Kidney (tissue), 14 donors: ENCODE data around the gene TTLL5. TPM values are rescaled to one million over a fixed set of nuclear protein-coding genes. Genes with fewer than 3 reads are reported as not detected.

Experiments
- DNase-seq, 5 donors: peaks; one replicate each; pipeline ENCODE4 v3.0.0-alpha.2; 2013 to 2020
- FAIRE-seq: peaks from 2 replicates; lab custom pipeline; 2012; peaks lifted over from hg19 to GRCh38; lab: Jason Lieb, UNC
- H3K27ac ChIP-seq, 2 donors: one replicate each; pipeline ENCODE4 v1.7.0; 2013; ENCODE audit warnings: low read depth in 2 of 2, low read length in 2 of 2, inconsistent platforms in 1 of 2
- H3K27me3 ChIP-seq: one replicate; pipeline ENCODE4 v1.7.1; 2013; ENCODE audit warnings: low read length, inconsistent platforms; ENCODE audit not compliant: control insufficient read depth, insufficient read depth
- H3K36me3 ChIP-seq, 3 donors: one replicate each; pipeline versions ENCODE4 v1.7.0 to v1.7.1; 2013; ENCODE audit warnings: low read length in 3 of 3, control low read depth in 1 of 3, inconsistent platforms in 1 of 3; ENCODE audit not compliant: insufficient read depth in 3 of 3, control insufficient read depth in 2 of 3
- H3K4me1 ChIP-seq, 3 donors: one replicate each; pipeline versions ENCODE4 v1.7.0 to v1.7.1; 2013; ENCODE audit warnings: low read length in 3 of 3, inconsistent platforms in 1 of 3, low read depth in 1 of 3; ENCODE audit not compliant: control insufficient read depth in 2 of 3, insufficient read depth in 2 of 3
- H3K4me3 ChIP-seq, 3 donors: one replicate each; pipeline versions ENCODE4 v1.7.0 to v1.8.1; 2013; ENCODE audit warnings: low read length in 3 of 3, control low read depth in 1 of 3, inconsistent platforms in 1 of 3
- H3K9ac ChIP-seq, 3 donors: one replicate each; pipeline versions ENCODE4 v1.7.0 to v1.7.1; 2013; ENCODE audit warnings: low read length in 3 of 3, control low read depth in 1 of 3, inconsistent platforms in 1 of 3
- H3K9me3 ChIP-seq, 3 donors: one replicate each; pipeline versions ENCODE4 v1.7.0 to v1.7.1; 2013; ENCODE audit warnings: low read length in 3 of 3, control low read depth in 1 of 3, inconsistent platforms in 1 of 3; ENCODE audit not compliant: control insufficient read depth in 2 of 3, insufficient read depth in 1 of 3
- intact Hi-C: fragments of 100-400 bp; cut with DNase I; formaldehyde crosslinking; loops from one replicate; pipeline ENCODE4 v1.11.1; 2022
- polyA plus RNA-seq: library from polyadenylated mRNA; stranded (reverse); fragments of 350-450 nt; fragmentation: Illumina TruSeq; extraction: RNeasy Lipid Tissue Mini Kit (QIAGEN cat#74804); gene quantifications from one replicate; pipeline ENCODE4 v1.2.3, GENCODE V29; 2014; ENCODE audit warnings: low read depth, low replicate concordance; ENCODE audit not compliant: insufficient read depth
- total RNA-seq: library from RNA; stranded (reverse); fragmentation: NEBNext Ultra II Directional; extraction: Animal tissue kit (Norgen Biotek cat#: 25700); gene quantifications from one replicate; pipeline ENCODE4 v1.2.1, GENCODE V29; 2021
- TF ChIP-seq, protein P1 (sequence below): IDR thresholded peaks from 3 replicates; pipeline ENCODE4 v1.5.1; 2012; ENCODE audit warnings: mild to moderate bottlenecking, moderate library complexity, borderline replicate concordance; ENCODE audit not compliant: insufficient read depth; ENCODE audit errors: extremely low read depth
- donor health status: control.
- donor health status: control.
- donor health status: control.
- donor health status: control.
- donor health status: control.
- donor health status: DM: yes; HTN: yes; CAD: no.
- donor health status: Normal renal cell carcinoma (clear cell type).

Gene TTLL5
- total and polyA plus RNA-seq, 2 donors from 2014 or later, result 16.8 to 37.2 TPM

- H3K27me3 ChIP-seq, result no peaks in the 10 kb centered on the region
- DNase-seq, result no peak
- H3K4me1 ChIP-seq, result peaks cover 0 to 1% (median 0%) of the 10 kb centered on the region in 3 donors
- no peaks in the 10 kb centered on the region for H3K36me3 ChIP-seq
- H3K9ac ChIP-seq, result no peak overlapping the region
- no peak overlapping the region for H3K4me3 ChIP-seq
- TF ChIP-seq, protein P1, sequence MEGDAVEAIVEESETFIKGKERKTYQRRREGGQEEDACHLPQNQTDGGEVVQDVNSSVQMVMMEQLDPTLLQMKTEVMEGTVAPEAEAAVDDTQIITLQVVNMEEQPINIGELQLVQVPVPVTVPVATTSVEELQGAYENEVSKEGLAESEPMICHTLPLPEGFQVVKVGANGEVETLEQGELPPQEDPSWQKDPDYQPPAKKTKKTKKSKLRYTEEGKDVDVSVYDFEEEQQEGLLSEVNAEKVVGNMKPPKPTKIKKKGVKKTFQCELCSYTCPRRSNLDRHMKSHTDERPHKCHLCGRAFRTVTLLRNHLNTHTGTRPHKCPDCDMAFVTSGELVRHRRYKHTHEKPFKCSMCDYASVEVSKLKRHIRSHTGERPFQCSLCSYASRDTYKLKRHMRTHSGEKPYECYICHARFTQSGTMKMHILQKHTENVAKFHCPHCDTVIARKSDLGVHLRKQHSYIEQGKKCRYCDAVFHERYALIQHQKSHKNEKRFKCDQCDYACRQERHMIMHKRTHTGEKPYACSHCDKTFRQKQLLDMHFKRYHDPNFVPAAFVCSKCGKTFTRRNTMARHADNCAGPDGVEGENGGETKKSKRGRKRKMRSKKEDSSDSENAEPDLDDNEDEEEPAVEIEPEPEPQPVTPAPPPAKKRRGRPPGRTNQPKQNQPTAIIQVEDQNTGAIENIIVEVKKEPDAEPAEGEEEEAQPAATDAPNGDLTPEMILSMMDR, result no peak
- H3K9me3 ChIP-seq, result no peaks in the 10 kb centered on the region
- no peak for FAIRE-seq
- no peak overlapping the region for H3K27ac ChIP-seq
- intact Hi-C loops, result no loop called here
Measured at GRCh38 chr14:75811136-75811829, 150.2 kb downstream of the TTLL5 start.

- Histone ChIP-seq H3K36me3 (no peaks in the 10 kb centered on the region), H3K27ac (no peak overlapping the region), H3K27me3 (no peaks in the 10 kb centered on the region), H3K9ac (no peak overlapping the region), H3K4me1 (no peaks in the 10 kb centered on the region), H3K4me3 (no peak overlapping the region), H3K9me3 (no peaks in the 10 kb centered on the region)
- no peak for FAIRE-seq
- intact Hi-C loops, result no loop called here
- TF ChIP-seq, protein P1, result no peak
- DNase-seq, result peak in 3 of 5 donors; percentile 15 to 57 (median 31)
Measured at GRCh38 chr14:75811872-75812499, 150.9 kb downstream of the TTLL5 start.

- no peak for DNase-seq
- Histone ChIP-seq H3K4me1 (no peaks in the 10 kb centered on the region), H3K27ac (no peak overlapping the region), H3K27me3 (no peaks in the 10 kb centered on the region), H3K36me3 (no peaks in the 10 kb centered on the region), H3K4me3 (no peak overlapping the region), H3K9ac (no peak overlapping the region), H3K9me3 (no peaks in the 10 kb centered on the region)
- intact Hi-C loops, result no loop called here
- TF ChIP-seq, protein P1, result no peak
- no peak for FAIRE-seq
Measured at GRCh38 chr14:75812622-75813021, 151.6 kb downstream of the TTLL5 start.
